GM19023 (cell line): ENCODE measurements around the gene CARM1.
"Not testable (repeated sequence)": the region's sequence is repeated elsewhere in the genome, so short reads cannot be mapped to it uniquely, and the experiment has no call there.

Experiments
- ATAC-seq: cut with Tn5 transposase; IDR thresholded peaks from one replicate; pipeline ENCODE4 v1.9.1; 2021; ENCODE audit warnings: mild to moderate bottlenecking, moderate library complexity; ENCODE audit not compliant: unreplicated experiment

The CARM1 gene

DNA sequence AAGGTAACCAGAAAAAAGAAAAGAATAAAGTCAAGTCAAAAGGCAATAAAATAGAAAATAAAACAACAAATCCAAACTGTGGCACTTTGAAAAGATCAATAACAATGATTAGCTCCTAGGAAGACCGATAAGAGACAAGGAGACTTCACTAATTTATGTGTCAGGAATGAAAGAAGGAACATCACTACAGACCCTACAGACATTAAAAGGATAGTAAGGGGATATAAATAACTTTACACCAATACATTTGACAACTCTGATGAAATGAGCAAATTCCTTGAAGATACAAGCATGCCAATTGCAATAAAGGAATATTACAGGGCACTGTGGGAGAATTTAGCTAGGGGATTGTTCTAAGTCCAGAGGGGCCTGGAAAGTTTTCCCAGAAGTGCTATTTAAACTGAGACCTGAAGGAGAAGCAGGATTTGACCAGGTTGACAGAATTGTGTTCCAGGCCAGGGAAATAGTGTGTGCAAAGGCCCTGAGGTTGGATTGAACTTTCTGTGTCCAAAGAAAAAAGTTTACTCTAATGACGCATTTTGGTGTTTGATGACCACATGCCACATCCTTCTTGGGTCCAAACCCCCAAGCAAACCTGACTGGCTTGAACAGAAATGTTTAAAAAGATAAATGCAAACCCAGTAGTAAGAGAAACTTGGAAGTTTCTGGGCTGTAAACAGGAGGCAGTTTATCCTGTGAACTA lies 24.7 kb upstream of the CARM1 start:
- ATAC-seq, result no peak

DNA sequence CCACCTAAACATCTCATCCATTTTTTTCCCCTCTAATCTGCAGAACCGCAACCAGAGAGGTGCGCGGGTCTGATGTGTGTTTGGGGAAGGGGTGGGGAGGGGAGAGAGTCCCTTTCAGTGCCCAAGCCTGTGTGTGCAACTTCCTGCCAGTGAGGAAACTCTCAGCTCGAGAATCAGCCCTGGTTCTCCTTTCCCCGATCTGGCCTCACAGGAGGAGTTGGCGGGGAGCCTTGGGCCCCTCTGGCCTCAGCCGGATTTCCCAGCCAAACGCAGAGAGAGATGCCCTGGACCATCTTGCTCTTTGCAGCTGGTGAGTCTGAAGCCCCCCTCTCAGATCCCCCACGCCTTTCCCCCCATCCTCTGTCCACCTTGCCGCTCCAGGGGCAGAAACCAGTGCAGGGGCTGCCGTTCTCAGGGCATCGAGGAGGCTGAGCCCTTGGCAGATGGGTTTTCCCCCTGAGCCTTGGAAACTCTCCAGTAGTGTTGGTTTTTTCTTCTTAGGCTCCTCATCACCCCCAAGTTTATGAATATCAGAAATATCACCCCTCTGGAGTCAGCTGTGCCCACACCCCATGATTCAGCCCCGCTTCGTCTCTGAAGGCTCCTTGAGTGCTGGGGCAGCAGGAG lies 23.0 kb upstream of the CARM1 start, which contains the start of gene C19orf38:
Gene C19orf38 (plus strand): TSS at position 186 of the 627 bp plus-strand sequence. CDS start 94 bp downstream, at position 280.
- ATAC-seq, result no peak

DNA sequence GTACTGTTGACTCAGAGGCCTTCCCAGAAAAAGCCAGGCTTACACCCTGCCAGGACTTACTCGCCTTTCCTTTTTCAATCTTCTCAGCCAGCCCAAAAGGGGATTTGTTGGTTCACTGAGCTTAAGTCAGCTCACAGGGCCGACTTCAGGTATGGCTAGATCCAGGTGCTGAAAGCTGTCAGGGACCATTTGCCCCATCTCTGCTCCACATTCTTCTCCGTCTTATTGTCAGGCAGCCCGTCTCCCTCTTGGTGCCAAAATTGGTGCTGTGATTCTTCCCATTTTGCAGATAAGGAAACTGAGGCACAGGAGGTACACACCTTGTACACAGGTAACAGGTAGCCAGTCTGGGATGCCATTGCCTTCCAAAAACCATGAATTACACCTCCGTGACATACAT lies 20.7 kb upstream of the CARM1 start:
- ATAC-seq, result no peak

DNA sequence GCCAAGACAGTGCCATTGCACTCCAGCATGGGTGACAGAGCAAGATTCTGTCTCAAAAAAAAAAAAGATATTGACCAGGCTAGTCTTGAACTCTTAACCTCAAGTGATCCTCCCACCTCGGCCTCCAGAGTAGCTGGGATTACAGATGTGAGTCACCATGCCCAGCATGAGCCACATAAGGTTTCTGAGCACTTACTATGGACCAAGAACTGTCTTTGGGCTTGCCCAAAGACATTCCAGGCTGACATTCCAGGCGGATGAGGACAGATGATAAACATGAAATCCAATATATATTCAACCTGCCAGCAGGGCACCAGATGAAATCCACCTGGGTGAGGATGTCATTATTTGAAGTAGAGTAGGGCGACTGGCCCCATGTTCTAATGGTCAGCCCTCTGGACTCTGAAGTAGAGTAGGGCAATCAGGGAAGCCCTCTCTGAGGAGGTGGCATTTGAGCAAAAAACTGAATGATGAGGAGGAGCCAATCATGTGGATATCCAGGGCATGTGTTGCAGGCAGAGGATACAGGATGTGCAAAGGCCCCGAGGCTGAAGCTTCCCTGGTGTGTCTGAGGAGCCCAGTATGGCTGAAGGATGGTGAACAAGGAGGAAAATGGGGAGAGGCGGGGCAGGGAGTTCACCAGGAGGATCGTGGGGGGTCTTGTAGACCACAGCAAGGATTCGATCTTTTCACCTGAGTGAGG lies 19.1 kb upstream of the CARM1 start:
- ATAC-seq, result no peak

DNA sequence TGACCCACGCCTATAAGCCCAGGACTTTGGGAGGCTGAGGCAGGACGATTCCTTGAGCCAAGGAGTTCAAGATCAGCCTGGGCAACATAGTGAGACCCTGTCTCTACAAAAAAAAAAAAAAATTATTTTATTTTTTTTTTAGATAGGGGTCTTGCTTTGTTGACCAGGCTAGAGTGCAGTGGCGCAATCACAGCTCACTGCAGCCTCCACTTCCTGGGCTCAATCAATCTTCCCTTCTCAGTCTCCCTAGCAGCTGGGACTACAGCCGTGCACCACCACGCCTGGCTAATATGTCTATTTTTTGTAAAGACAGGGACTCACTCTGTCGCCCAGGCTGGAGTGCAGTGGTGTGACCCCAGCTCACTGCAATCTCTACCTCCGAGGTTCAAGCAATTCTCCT lies 18.4 kb upstream of the CARM1 start:
- ATAC-seq, result no peak

DNA sequence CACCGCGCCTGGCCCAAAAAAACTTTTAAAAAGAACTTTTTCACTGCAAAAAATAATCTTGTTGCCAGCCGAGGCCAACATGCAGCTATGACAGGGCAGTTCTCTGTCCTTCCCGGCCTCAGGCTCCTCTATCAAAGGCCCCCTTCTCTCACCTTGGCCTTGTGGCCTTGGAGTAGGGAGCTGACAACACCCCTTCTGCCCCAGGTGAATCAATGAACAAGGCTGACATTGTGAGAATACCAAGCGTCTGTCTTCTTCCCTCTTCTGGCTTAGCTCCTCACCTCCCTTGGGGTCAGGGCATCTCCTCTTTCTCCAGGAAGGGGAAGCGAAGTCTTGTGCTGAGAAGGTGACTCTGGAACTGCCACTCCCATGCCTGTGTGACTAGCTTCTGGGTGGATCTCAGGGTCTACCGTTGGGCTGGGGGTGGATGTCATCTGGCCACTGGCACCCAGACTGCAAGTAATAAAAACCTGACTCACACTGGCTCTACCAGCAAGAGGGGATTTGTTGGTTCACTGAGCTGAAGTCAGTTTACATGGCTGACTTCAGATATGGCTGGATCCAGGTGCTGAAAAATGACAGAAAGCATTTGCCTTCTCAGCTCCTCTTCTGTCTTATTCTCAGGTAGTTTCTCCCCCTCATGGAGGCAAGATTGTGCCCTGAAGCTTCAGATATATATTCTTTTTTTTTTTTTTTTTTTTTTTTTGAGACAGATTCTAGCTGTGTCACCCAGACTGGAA lies 16.8 kb upstream of the CARM1 start:
- ATAC-seq, result no peak

DNA sequence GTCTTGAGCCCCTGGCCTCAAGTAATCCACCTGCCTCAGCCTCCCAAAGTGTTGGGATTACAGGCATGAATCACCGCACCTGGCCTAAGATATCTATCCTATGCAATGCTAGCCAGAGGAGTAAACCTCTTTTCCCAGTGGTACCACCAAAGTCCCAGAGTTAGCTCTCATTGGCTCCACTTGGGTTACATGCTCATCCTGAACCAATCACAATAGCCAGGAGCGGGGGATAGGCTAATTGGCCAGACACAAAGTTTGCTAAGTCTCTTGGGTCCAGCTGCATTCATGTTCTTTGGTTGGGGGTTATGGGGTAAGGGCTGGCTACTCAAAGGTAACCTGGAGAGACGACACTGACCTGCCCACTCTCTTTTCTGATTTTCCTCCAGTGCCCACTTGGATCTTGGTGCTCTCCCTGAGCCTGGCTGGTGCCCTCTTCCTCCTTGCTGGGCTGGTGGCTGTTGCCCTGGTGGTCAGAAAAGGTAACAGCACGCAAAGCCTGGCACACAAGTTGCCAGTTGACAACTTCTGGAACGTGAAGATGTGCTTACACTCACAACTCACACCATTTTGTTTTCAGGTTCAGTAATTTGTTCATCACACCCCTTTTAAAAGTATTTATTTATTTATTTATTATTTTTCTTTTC lies 15.4 kb upstream of the CARM1 start:
- ATAC-seq, result no peak

DNA sequence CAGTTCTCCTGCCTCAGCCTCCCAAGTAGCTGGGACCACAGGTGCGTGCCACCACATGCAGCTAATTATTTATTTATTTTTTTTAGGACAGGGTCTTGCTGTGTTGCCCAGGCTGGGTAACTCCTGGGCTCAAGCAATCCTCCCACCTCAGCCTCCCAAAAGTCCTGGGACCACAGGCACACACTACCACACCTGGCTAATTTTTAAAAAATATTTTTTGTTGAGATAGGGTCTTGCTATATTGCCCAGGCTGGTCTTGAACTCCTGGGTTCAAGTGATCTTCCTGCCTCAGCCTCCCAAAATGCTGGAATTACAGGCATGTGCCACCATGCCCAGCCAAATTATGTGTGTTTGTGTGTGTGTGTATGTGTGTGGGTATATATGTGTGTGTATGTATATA lies 14.5 kb upstream of the CARM1 start:
- ATAC-seq, result not testable (repeated sequence)

DNA sequence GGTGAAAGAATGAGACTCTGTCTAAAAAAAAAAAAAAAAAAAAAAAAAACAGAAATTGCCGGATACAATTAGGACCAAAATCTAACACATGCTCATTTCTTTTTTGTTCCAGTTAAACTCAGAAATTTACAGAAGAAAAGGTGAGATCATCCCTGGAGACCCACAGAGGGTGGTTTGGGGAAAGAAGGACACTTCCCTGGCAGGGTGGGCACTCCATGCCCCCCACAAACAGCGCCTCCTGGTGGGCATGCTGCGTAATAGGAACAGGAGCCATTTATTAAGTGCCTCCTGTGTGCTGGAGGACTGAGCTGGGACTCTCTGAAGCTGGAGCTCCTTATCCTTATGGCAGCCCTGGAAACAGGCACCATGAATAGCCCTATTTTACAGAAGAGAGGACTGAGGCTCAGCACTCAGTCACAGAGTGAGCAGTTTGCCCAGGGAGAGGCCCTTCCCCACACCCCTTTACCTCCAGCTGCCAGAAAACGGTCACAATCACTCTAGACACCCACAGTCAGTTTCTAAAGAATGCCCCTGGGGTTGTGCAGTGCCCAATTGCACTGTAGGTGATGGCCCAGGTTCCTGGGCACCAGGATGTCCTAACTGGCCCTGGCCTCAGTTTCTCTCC lies 13.0 kb upstream of the CARM1 start:
- no peak for ATAC-seq

DNA sequence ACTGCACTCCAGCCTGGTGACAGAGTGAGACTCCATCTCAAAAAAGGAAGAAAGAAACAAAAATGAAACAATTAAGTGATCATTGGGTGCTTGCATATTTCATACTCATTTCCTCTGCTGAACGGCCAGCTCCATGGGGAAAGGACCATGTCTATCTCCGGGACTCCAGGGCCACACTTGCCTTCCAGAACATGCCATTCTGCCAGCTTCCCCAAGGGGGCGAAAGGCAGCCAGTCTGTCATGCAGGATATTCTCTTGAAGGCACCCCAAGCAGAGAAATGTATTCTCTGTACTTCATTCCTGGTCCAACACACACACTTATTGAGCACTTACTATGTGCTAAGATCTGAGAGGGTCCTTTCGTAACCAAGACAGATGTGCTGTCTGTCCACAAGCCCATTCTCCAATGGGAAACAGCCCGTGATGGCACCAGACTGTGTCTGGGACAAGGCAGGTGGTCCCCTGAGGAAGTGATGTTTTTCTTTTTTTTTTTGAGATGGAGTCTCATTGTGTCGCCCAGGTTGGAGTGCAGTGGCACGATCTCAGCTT lies 10.2 kb upstream of the CARM1 start:
- ATAC-seq, result no peak

DNA sequence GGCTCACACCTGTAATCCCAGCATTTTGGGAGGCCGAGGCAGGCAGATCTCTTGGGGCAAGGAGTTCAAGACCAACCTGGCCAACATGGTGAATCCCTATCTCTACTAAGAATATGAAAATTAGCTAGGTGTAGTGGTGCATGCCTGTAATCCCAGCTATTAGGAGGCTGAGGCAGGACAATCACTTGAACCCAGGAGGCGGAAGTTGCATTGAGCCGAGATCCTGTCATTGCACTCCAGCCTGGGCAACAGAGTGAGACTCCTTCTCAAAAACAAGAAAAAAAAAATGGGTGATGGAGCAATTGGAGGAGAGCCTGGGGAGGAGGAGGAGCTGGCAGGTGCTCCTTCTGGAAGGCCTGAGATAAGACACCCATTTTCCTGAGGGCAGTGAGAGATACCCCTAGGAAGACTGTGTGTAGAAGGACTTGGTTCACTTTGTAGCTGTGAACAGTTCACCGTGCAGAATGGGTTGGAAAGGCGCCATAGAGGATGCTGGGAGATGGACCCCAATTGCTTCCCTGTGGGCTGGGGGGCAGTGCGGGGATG lies 8.7 kb upstream of the CARM1 start:
- no peak for ATAC-seq

DNA sequence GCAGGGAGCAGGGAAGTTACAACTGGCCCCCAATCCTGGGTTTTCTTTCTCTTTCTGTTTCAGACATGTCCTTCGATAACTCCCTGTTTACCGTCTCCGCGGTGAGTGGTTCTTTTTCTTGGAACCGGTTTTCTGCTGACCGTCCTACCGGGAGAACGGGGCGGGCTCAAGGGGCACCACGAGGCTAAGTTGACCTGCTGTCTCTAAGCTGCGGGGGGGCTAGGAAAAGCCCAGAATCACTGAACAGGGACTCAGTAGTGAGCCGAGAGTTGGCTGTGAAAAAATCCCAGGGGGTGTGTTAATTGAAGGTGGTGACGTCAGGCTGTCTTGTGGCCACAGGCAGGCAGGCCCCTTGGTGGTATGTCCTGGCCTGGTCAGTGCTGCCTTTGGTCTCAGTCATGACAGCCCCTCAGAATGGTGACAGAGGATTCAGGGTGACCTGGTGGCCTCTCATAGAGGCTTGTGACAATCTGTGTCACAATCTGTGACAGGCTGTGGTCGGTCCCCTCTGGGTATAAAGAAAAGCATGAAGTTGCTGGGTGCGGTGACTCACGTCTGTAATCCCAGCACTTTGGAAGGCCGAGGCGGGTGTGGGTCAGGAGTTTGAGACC lies 8.1 kb upstream of the CARM1 start:
- ATAC-seq, result no peak

DNA sequence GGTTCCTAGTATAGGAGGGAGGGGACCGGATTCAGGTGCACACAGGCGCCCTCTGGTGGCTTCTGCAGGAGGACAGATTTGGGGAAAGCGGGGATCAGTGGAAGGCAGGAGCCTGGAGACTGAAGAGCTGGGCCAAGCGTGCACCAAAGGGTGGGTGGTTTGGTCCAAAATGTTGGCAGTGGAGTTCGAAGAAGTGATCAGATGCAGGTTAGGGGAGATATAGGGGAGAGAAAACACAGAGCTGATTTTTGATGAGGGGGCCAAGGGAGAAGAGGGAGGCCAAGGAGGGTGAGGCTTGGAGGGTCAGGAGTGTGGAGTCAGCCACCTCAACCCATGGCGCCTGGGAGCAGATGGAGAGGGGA lies 6.8 kb upstream of the CARM1 start:
- ATAC-seq, result no peak

DNA sequence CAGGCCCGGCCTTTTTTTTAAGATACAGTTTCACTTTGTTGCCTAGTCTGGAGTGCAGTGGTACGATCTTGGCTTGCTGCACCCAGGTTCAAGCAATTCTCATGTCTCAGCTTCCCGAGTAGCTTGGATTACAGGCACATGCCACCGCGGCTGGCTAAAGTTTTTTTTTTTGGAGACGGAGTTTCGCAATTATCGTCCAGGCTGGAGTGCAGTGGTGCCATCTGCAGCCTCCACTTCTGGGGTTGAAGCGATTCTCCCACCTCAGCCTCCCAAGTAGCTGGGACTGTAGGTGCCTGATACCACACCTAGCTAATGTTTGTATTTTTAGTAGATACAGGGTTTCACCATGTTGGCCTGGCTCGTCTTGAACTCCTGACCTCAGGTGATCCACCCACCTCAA lies 4.9 kb upstream of the CARM1 start:
- no peak for ATAC-seq

DNA sequence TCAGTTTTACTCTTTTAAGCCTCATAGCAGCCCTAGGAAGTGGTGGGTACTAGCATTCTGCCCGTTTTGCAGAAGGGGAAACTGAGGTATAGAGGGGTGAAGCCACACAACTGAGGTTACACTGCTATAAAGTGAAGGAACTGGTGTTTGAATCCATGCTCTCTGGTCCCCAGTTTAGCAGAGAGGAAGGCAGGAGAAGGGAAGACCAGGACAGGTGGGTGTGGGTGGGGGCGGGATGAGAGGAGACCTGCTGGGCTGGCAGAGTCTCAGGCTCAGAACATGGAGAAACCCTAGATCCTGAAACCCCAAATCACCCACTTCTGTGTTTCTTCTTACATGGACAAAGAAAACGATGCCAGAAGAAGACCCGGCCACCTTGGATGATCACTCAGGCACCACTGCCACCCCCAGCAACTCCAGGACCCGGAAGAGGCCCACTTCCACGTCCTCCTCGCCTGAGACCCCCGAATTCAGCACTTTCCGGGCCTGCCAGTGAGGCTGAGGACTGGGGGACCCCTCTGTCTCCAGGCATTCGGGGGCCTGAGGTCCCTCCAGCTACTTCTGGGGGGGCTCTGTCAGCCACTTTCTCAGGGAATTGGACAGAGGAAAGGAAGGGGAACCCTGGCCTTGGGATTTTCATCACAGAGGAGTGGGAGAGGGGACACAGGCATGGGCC lies 2.3 kb upstream of the CARM1 start:
- no peak for ATAC-seq

DNA sequence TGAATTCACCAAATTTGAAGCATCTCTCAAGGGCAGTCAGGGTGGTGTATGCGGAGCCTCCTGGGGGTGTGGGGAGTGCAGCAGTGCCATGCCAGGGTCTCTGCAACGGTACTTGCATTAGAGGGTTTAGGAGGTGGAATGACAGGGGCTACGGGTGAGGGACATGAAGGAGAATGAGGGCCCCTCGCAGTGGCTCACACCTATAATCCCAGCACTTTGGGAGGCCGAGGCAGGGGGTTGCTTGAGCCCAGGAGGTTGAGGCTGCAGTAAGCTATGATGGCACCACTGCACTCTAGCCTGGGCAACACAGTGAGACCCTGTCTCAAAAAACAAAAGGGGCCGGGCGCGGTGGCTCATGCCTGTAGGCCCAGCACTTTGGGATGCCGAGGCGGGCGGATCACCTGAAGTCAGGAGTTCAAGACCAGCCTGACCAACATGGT lies 1.5 kb upstream of the CARM1 start:
- ATAC-seq, result not testable (repeated sequence)

DNA sequence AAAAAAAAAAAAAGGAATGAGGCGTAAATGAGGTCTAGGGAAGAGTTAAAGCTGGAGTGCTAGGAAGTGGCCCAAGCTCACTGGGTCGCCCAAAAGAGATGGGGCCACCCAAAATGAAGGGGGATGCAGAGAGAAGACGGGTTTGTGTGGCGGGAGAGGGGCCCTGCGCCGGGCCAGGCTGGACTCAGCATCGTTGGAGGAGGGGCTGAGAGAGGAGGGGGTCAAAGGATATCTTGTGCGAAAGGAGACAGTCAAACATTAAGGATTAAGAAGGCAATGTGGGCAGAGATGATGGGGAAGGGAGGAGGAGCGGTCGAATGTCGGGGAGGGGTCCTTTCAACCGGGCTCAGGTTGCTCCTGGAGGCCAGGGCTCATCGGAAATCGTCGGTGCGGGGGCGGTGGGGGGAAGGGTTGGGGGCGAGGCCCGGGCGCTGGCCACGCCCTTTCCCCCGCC lies 825 bp upstream of the CARM1 start:
- no peak for ATAC-seq

DNA sequence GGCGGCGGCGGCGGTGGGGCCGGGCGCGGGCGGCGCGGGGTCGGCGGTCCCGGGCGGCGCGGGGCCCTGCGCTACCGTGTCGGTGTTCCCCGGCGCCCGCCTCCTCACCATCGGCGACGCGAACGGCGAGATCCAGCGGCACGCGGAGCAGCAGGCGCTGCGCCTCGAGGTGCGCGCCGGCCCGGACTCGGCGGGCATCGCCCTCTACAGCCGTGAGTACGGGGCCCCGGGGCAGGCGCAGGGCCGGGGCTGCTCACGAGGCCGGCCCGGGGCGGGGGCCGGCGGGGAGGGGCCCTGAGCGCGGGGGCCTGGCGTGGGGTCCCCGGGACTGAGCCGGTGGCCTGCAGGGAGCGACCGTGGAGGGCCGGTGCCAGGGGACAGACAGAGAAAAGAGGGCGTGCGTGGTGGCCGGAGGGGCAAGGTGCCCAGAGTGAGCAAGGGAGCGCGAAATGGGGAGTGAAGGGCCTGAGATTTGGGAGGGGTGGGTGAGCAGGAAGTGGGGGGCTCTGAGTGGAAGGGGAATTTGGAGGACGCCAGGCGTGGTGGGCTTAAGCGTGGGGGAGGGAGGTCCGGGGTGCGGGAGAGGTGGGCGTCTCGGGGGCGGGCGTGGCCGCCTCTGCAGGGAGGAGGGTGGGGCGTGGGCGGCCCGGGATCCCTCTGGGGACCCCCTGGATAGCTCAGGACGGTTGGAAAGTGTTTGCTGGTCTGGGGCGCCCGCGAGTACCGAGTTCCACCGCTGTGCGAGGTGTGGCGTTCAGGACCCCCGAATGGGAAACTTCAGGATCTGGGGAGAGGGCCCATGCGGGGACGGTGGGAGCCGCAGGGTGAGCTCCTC lies 575 bp downstream of the CARM1 start:
- ATAC-seq, result no peak
